ENCODE data around the gene HTT.

HTT gene

GRCh38 chr4:3226944-3227343 is 152.5 kb downstream of the HTT start:
- Histone ChIP-seq H3K27me3 (ENCODE audit: control insufficient read depth, insufficient read depth, low read length) (no peaks in the 10 kb centered on the region), H2AFZ (no peak overlapping the region), H3K4me2 (ENCODE audit: low read length) (no peak overlapping the region), H3K4me1 (no peaks in the 10 kb centered on the region), H3K4me3 (ENCODE audit: low read depth, low read length) (no peak overlapping the region), H3K9ac (no peak overlapping the region), H3K9me3 (ENCODE audit: control insufficient read depth, low read length) (no peaks in the 10 kb centered on the region), H3K36me3 (ENCODE audit: control insufficient read depth, insufficient read depth, low read length) (no peaks in the 10 kb centered on the region), H3K79me2 (no peaks in the 10 kb centered on the region), H3K27ac (no peak overlapping the region)
- TF ChIP-seq CTCF (IDR thresholded peaks at IDR 0.05), result no peak

- H3K27ac ChIP-seq, result no peak overlapping the region
- H3K9me3 ChIP-seq (ENCODE audit: control insufficient read depth, low read length), result no peaks in the 10 kb centered on the region
- no peaks in the 10 kb centered on the region for H3K4me1 ChIP-seq
- no peak for TF ChIP-seq CTCF (IDR thresholded peaks at IDR 0.05)
- no peaks in the 10 kb centered on the region for H3K27me3 ChIP-seq (ENCODE audit: control insufficient read depth, insufficient read depth, low read length)
- H3K79me2 ChIP-seq, result no peaks in the 10 kb centered on the region
- no peaks in the 10 kb centered on the region for H3K36me3 ChIP-seq (ENCODE audit: control insufficient read depth, insufficient read depth, low read length)
- no peak overlapping the region for H3K9ac ChIP-seq
- no peak overlapping the region for H2AFZ ChIP-seq
- no peak overlapping the region for H3K4me2 ChIP-seq (ENCODE audit: low read length)
- no peak overlapping the region for H3K4me3 ChIP-seq (ENCODE audit: low read depth, low read length)
These were observed 153.6 kb downstream of the HTT start for GRCh38 chr4:3227878-3228675.

DNA sequence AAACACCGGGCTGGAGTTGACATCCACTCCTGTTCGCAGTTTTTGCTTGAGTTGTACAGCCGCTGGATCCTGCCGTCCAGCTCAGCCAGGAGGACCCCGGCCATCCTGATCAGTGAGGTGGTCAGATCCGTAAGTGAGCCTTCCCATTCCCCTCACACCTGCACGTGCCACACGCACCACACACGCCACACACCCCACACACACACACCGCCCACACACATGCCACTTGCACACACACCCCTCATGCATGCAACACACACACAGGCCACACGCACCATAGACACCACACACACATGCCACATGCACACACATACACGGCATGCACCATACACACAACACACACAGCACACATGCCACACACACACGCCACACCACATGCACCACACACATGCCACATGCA is 154.4 kb downstream of the HTT start:
- TF ChIP-seq CTCF (IDR thresholded peaks at IDR 0.05), result no peak
- Histone ChIP-seq H2AFZ (no peak overlapping the region), H3K4me3 (ENCODE audit: low read depth, low read length) (no peak overlapping the region), H3K9me3 (ENCODE audit: control insufficient read depth, low read length) (no peaks in the 10 kb centered on the region), H3K4me1 (no peaks in the 10 kb centered on the region), H3K27ac (no peak overlapping the region), H3K79me2 (no peaks in the 10 kb centered on the region), H3K27me3 (ENCODE audit: control insufficient read depth, insufficient read depth, low read length) (no peaks in the 10 kb centered on the region), H3K36me3 (ENCODE audit: control insufficient read depth, insufficient read depth, low read length) (no peaks in the 10 kb centered on the region), H3K4me2 (ENCODE audit: low read length) (no peak overlapping the region), H3K9ac (no peak overlapping the region)

DNA sequence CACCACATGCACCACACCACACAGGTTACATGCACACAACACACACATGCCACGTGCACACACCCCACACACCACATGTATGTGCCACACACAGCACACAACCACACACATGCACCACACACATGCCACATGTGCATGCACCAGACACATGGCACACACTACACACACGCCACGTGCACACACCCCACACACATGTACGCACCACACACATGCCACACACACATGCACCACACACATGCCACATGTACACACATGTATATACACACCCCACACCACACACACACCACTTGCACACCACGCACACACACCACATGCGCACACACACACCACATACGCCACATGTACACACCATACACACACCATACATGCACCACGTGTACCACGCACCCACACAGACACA is 154.8 kb downstream of the HTT start:
- H3K4me1 ChIP-seq, result no peaks in the 10 kb centered on the region
- no peak for TF ChIP-seq CTCF (IDR thresholded peaks at IDR 0.05)
- H3K36me3 ChIP-seq (ENCODE audit: control insufficient read depth, insufficient read depth, low read length), result no peaks in the 10 kb centered on the region

DNA sequence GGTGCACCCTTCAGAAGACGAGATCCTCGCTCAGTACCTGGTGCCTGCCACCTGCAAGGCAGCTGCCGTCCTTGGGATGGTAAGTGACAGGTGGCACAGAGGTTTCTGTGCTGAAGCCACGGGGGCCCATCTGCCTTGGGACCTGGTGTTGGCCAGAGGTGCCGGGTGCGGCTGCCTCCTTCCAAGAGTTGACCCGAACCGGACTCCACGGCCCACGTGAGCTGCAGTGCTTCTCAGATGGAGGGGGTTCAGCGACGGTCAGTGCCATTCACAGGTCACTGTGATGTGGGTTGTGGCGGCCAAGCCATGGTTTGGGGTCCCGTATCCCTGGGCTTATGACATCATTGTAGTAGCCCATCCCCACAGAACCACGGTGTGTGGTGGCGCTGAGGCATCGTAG is 155.5 kb downstream of the HTT start:
- Histone ChIP-seq H3K27me3 (ENCODE audit: control insufficient read depth, insufficient read depth, low read length) (no peaks in the 10 kb centered on the region), H3K4me1 (no peaks in the 10 kb centered on the region), H3K9me3 (ENCODE audit: control insufficient read depth, low read length) (no peaks in the 10 kb centered on the region), H3K79me2 (no peaks in the 10 kb centered on the region), H3K4me3 (ENCODE audit: low read depth, low read length) (no peak overlapping the region), H2AFZ (no peak overlapping the region), H3K27ac (no peak overlapping the region), H3K9ac (no peak overlapping the region), H3K4me2 (ENCODE audit: low read length) (no peak overlapping the region), H3K36me3 (ENCODE audit: control insufficient read depth, insufficient read depth, low read length) (no peaks in the 10 kb centered on the region)
- TF ChIP-seq CTCF (IDR thresholded peaks at IDR 0.05), result no peak

More for the DNA sequence above, 154.8 kb downstream of the HTT start:
- no peak overlapping the region for H3K27ac ChIP-seq
- no peaks in the 10 kb centered on the region for H3K27me3 ChIP-seq (ENCODE audit: control insufficient read depth, insufficient read depth, low read length)
- no peaks in the 10 kb centered on the region for H3K79me2 ChIP-seq
- H3K9ac ChIP-seq, result no peak overlapping the region
- H2AFZ ChIP-seq, result no peak overlapping the region
- no peak overlapping the region for H3K4me3 ChIP-seq (ENCODE audit: low read depth, low read length)
- H3K9me3 ChIP-seq (ENCODE audit: control insufficient read depth, low read length), result no peaks in the 10 kb centered on the region
- no peak overlapping the region for H3K4me2 ChIP-seq (ENCODE audit: low read length)
